PFSK-1 (cell line): Measurements from ENCODE around the gene FIG4.

Experiments
- POLR2AphosphoS5 ChIP-seq: IDR thresholded peaks from 2 replicates; pipeline ENCODE4 v1.6.1; 2012; ENCODE audit warnings: low read depth, mild to moderate bottlenecking, control low read depth, low read length, moderate library complexity
- TAF1 ChIP-seq: IDR thresholded peaks from 2 replicates; pipeline ENCODE4 v1.6.1; 2012; ENCODE audit warnings: low read length, control low read depth, borderline replicate concordance; ENCODE audit not compliant: insufficient read depth
- TF ChIP-seq, protein P1 (sequence below), 2 experiments: IDR thresholded peaks; 2 replicates each; pipeline versions ENCODE4 v1.6.1 to v1.8.0; 2011 to 2012; ENCODE audit warnings: low read depth in 2 of 2, low read length in 2 of 2, control low read depth in 1 of 2, inconsistent platforms in 1 of 2, mild to moderate bottlenecking in 1 of 2, moderate library complexity in 1 of 2; ENCODE audit not compliant: insufficient read depth in 1 of 2

DNA sequence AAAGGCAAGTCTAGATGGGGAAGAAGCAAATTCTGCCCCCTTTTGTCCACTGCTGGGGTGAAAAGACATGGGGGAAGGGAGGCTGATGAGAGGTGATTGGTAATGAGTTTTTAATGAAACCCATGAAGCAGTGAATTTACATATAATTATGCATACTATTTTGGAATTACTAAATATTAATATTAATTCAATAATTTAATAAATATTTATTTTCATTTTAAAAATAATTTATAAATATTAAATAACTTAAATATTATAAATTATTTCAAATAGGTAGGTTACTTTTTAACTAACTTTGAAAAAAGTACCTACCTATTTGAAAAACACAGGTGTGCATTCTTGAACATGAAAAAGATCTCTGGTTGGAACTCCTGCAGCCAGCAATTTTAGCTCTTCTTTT is 148.9 kb downstream of the FIG4 start:
- TF ChIP-seq POLR2AphosphoS5: no peak
- TF ChIP-seq, protein P1, sequence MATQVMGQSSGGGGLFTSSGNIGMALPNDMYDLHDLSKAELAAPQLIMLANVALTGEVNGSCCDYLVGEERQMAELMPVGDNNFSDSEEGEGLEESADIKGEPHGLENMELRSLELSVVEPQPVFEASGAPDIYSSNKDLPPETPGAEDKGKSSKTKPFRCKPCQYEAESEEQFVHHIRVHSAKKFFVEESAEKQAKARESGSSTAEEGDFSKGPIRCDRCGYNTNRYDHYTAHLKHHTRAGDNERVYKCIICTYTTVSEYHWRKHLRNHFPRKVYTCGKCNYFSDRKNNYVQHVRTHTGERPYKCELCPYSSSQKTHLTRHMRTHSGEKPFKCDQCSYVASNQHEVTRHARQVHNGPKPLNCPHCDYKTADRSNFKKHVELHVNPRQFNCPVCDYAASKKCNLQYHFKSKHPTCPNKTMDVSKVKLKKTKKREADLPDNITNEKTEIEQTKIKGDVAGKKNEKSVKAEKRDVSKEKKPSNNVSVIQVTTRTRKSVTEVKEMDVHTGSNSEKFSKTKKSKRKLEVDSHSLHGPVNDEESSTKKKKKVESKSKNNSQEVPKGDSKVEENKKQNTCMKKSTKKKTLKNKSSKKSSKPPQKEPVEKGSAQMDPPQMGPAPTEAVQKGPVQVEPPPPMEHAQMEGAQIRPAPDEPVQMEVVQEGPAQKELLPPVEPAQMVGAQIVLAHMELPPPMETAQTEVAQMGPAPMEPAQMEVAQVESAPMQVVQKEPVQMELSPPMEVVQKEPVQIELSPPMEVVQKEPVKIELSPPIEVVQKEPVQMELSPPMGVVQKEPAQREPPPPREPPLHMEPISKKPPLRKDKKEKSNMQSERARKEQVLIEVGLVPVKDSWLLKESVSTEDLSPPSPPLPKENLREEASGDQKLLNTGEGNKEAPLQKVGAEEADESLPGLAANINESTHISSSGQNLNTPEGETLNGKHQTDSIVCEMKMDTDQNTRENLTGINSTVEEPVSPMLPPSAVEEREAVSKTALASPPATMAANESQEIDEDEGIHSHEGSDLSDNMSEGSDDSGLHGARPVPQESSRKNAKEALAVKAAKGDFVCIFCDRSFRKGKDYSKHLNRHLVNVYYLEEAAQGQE (IDR thresholded peaks at IDR 0.05; ENCODE audit: insufficient read depth in 1 of 2, low read depth in 2 of 2, low read length in 2 of 2): no peak
- no peak for TF ChIP-seq TAF1
